GM21737 (cell line): Measurements from ENCODE around the gene TCAP.
"Not testable (repeated sequence)": the region's sequence is repeated elsewhere in the genome, so short reads cannot be mapped to it uniquely, and the experiment has no call there.

ENCODE experiments used
- ATAC-seq: cut with Tn5 transposase; IDR thresholded peaks from one replicate; pipeline ENCODE4 v1.9.1; 2021; ENCODE audit warnings: mild to moderate bottlenecking, moderate library complexity; ENCODE audit not compliant: unreplicated experiment

Gene TCAP

DNA sequence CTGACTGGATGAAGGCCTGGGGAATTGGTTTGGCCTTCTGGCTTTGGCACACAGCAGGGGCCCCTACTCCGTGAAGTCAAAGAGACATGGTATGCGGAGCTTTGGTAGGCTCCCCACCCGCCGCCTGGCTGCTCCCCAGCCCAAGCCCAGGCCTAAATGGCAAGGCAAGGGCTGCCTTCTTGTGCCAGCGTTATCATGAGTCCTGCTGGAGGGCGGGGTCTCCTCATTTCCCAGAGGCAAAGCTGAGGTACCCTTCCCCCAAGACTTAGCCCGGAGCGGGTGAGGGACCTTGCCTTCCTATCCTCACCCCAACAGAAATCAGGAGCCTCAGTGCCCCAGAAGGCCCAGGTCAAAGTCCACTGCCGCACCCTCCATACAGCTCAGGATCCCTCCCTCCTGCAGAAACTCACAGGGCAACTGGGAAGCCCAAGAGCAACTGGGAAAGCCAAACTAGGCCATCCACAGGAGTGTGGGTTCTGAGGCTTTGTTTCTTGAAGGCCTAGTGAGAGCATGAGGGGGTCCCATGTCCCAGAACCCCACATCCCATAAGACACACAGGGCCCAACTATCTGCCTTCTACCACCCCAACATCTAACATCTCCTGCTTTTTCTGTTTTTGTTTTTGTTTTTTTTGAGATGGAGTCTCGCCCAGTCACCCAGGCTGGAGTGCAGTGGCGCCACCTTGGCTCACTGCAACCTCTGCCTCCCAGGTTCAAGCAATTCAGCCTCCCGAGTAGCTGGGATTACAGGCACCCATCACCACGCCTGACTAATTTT is 13.4 kb downstream of the TCAP start:
- ATAC-seq = no peak

DNA sequence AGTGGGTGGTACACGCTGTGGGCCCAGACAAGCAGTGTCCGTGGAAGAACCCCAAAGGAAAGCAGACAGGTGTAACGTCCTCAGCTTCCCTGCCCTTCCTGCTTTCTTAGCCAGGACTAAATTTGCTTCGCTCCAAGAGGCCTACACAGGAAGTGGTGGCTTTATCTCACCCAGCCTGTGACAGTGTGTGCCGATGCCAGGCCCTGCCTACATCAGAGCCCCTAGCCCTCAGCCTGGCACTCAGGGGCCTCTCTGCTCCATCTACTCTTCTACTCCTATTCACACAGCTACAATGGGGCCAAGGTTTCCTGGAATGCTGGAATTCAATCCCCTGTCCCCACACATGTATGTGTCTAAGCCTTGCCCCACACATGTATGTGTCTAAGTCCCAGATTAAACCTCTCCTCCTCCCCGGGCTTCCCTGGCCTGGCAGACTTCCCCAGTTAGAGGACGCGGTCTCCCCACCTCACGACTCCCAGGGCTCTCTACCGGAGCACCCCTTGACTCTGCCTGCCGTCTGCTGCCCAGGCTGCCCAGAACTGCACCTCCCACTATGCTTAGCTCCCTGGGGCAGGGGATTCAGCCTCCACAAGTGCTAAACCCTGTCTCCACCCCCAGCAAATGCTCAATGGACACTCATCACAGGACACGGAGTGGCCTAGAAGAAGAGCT is 14.5 kb downstream of the TCAP start:
- ATAC-seq = no peak

DNA sequence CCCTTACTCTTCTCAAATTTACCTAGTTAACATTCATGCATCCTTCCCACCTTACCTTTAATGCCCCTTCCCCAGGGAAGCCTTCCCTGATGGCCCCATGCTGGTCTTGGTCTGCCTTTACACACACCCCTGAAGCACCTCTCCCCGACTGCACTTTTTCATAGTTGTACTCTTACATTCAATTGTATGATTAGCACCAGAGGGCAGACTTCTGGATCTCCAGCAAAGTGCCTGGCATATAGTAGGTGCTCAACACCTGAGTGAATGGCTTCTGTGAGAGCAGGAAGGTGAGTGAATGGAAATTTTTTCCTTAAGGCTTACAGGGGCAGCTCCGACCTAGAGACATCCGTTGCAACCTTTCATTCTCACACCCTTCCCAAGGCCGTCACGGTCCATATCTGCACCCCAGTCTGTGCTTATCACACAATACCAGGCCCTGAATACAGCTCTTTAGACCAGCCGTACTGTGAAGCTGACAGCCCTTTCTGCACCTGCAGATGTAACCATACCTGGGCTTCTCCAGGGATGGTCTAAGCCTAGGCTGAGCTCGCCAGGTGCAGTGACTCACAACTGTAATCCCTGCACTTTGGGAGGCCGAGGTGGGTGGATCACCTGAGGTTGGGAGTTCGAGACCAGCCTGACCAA is 18.3 kb downstream of the TCAP start:
- no peak for ATAC-seq

DNA sequence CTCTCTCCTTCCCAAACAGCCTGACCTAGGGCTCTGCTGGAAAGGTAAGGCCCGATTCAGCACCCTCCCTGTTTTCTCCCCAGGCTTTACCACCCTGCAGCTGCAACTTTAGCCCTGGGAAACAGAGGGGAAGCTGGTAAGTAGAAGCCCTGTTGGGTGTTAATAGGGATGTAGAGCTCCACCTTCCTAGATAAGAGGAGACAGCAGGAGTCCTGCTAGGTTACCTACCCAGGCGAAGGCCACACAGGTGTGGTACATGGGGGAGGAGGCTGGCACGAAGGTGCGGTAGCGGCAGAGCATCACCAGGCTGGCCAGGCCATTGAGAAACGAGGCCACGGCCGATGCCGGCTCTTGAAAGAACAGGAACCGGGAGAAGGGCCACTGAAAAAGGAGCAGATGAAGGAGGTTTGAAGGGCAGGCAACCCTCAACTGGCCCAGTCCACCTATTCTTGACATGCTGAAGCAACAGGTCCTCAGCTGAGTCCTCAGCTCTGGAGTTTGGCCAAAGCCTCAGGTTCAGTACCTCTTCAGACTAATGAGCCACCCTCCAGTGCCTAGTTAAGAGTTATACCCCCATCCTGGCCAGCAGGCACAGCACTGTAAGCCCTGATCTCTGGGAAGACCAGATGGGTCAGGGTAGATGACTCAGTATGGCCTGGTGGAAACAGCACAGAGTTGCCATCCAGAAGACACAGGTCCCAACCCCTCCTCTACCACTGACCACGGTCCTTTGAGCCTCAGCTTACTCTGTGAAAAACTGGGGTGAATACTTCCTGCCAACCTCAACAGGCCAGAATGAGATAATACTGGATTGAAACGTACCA is 19.4 kb downstream of the TCAP start:
- no peak for ATAC-seq

DNA sequence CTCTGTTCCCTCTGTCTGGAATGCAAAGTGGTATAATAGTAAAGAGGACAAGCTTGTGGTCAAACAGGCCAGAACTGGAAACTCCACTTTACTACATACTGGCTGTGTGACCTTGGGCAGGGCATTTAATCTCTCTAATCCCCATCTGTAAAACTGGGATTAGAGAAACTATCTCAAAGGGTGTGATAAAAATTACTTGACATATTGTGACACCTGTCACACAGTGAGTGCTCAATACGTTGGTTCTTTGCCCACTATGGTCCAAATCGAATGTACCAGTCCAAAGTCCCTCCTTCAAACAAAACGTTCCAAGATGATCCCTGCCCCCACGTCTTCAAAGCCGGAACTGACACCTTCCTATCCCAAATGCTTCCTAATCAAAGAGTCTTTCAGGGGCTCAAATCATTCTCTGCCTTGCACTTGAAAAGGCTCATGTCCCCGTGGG is 22.0 kb downstream of the TCAP start:
- no peak for ATAC-seq

DNA sequence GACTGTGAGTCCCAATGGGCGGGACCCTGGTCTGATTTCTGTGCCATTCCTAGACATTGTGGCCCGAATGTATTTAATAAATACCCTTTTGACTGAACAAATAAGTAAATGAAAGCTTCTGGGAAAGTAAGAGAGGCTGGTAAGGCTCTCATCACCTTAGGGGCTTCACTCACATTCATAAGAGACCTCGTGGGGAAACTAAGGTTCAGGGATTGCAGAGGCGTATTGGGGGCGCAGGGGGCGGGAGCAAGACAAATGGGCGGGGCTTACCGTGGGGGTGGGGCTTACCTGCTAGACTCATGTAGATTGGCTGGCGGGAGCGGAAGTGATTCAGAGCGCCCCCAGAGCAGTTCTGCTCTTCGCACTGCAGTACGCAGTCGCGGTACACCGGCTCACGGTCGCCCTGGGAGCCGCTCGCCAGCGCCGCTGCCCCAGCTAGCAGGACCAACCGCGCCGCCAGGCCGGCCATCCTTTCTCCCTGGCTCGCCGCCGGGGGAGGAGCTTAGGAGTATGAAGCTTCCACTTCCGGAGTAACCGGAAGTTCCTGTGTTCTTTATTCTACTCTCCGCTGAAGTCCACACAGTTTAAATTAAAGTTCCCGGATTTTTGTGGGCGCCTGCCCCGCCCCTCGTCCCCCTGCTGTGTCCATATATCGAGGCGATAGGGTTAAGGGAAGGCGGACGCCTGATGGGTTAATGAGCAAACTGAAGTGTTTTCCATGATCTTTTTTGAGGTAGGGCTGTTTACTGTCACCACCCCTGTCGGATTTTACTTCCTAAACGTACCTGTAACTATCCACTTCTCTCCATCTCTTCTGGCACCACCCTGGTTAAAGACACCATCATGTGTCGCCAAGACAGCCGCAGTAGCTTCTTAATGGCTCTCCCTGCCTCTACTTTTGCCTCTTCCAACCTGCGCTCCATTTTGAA is 22.7 kb downstream of the TCAP start, which contains the start of gene PGAP3:
TSS of gene PGAP3 (minus strand) at position 512 of the 929 bp plus-strand sequence. CDS start at position 469, 43 bp downstream.
- ATAC-seq = peak; percentile 76

DNA sequence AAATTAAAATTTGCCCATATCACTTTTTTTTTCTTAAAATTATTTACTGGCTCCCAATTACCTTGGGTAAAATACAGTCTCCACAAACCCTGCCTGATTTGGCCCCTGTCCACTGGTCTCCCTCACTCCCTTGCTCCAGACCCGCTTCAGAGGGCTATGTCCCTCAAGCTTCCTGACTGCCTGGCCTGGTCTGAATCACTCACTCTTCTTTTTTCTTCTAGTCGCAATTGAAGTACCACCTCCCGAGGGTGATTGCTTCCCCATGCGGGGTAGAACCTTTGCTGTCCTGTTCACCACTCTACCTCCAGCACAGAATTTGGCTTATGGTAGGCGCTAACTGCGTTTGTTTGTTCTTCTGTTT is 23.3 kb downstream of the TCAP start:
- no peak for ATAC-seq

DNA sequence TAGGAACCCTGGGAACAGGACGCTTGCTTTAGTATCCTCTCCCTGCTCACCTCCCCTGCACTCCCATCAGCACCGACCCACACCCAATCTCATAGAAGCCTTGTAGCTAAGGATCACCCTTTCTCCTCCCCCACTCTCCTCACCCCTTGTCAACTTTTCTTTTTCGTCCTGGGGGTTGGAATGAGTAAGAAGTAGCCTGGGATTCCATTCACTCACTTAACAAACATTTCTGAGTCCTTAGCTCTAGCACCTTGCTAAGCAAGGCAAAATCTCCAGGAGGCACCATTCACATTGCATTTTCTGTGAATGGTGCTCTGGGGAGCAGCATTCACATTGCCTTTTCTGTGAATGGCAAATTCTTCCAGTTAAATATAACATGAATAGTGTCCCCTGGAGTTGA is 23.8 kb downstream of the TCAP start:
- ATAC-seq = no peak

DNA sequence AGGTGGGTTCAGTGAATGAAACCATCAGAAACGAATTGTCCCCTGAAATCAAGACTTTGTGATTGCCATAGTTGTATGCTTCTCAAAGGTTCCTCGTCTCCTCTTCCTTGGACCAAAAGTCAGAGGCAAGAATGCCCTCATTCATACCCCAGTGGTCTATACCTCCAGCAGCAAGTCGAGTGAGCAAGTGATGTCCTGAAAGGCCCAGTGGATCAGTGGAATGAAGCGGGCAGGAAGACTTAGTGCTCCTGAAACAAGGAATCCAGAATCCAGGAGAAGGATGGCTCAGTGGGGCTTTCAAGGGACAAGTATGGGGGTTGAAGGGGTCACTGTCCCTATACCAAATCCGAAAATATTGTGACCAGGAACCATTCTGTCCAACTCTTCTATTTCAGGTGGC is 29.4 kb downstream of the TCAP start:
- no peak for ATAC-seq

DNA sequence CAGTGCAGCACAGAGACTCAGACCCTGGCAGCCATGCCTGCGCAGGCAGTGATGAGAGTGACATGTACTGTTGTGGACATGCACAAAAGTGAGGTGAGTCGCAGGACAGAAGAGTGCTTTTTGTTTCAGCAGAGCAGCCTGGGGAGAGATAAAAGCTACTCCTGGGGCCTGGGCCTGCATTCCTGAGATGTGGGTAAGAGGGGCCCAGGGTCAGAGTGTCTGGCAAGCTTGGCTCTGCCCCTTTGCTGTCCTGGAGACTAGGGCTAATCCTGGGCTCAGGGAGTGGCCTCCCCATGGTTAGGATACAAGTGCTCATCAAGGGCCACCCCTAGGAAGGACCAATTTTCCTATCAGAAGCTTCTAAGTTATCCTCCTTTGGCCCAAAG is 29.9 kb downstream of the TCAP start:
- no peak for ATAC-seq

DNA sequence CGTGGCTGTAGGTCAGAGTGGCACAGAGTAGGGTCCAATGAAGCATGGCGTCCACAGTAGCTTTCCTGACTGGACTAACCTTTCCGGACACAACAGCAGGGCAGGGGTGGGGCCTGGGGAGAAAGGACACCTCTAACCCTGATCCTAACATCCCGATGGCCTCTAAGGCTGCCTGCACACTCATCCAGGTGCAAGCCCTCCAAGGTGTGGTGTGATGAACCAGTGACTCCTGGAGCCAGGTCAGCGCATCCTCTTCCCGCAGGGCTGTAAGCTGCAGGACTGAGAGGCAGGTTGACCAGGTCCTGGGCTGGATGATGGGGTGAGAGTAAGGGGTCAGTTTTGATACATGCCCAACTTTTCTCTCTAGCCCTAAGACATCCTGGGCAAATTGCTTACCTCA is 31.6 kb downstream of the TCAP start:
- ATAC-seq = no peak

DNA sequence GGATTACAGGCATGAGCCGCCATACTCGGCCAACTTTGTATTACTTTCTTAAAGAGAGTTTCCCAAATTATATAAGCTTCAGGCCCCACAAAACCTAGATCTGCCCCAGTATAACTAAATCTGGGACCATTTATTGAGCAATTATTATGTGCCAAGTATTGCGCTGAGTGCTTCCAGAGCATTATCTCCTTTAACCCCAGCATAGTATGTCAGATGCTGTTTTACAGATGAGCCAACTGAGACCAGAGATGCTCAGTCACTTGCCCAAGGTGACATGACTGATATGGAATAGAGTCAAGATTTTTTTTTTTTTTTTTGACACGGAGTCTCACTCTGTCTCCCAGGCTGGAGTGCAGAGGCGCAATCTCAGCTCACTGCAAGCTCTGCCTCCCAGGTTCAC is 32.8 kb downstream of the TCAP start:
- ATAC-seq = no peak

DNA sequence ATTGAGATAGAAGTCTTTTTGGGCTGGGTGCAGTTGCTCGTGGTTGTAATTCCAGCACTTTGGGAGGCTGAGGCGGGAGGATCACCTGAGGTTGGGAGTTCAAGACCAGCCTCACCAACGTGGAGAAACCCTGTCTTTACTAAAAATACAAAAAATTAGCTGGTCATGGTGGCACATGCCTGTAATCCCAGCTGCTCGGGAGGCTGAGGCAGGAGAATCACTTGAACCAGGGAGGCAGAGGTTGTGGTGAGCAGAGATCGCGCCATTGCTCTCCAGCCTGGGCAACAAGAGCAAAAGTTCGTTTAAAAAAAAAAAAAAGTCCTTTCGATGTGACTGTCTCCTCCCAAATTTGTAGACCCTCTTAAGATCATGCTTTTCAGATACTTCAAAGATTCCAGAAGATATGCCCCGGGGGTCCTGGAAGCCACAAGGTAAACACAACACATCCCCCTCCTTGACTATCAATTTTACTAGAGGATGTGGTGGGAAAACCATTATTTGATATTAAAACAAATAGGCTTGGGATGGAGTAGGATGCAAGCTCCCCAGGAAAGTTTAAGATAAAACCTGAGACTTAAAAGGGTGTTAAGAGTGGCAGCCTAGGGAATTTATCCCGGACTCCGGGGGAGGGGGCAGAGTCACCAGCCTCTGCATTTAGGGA is 34.1 kb downstream of the TCAP start:
- ATAC-seq = not testable (repeated sequence)

DNA sequence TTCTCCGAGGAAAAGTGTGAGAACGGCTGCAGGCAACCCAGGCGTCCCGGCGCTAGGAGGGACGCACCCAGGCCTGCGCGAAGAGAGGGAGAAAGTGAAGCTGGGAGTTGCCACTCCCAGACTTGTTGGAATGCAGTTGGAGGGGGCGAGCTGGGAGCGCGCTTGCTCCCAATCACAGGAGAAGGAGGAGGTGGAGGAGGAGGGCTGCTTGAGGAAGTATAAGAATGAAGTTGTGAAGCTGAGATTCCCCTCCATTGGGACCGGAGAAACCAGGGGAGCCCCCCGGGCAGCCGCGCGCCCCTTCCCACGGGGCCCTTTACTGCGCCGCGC is 34.6 kb downstream of the TCAP start, which contains the start of gene ERBB2:
TSS of gene ERBB2 (plus strand) at position 247 of the 330 bp plus-strand sequence. CDS start 175 bp downstream, outside the sequence.
- ATAC-seq = no peak

DNA sequence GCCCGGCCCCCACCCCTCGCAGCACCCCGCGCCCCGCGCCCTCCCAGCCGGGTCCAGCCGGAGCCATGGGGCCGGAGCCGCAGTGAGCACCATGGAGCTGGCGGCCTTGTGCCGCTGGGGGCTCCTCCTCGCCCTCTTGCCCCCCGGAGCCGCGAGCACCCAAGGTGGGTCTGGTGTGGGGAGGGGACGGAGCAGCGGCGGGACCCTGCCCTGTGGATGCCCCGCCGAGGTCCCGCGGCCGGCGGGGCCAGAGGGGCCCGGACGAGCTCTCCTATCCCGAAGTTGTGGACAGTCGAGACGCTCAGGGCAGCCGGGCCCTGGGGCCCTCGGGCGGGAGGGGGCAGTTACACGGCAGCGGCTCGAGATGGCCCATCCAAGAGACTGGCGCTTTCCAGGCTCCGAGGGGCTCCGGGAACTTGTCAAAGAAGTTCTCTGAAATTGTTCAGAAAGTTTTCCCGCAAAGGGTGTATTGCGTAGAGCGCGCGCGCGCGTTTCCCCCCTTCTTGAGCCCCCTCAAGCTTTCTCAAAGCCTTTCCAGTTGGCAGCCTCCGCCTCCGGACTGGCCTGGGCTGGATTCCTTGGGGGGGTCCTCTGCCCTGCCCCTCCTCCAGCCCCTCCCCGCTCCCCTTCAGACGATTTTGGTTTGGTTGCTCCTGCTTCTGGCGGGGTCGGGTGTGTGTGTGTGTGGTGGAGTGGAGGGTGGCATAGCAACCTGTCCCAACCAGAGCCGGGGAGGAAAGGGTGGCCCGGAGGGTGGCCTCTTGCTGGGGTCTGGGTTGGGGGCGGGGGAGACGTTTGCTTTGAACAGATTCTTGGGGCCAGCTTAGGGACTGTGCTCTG is 35.2 kb downstream of the TCAP start:
- no peak for ATAC-seq

DNA sequence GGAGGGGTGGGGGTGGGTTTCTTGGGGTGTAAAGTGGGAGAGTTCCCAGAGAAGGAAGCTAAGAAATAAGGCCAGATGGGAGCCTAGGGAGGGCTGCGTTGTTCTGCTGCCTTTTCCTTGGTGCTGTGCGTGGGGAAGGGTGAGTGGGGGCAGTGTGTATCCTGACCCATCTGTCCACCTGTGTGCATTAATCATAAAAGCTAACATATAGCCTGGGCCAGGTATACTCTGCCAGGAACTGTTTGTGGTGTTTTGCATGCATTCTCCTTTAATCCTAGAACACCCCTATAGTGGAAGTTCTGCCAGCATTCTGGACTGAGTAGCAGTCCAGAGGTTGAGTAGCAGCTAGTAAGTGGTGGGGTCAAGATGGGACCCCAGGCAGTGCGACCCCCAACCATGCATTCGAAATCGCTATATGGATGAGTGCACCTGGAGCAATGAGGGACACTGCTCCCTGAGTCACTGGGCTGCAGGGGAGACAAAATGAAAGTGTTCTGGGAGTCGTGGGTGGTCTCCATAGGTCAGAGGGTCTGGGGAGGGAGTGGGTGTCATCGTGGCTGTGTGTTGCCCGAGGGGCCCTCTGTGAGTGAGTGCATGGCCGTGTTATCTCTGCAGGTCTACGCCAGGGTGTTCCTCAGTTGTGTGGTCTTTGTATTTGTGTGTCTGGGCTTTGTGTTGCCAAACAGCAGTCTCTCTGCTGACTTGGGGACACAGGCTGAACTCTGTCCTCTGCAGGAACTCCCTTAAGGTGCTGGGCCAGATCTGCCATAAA is 36.0 kb downstream of the TCAP start:
- ATAC-seq = no peak

DNA sequence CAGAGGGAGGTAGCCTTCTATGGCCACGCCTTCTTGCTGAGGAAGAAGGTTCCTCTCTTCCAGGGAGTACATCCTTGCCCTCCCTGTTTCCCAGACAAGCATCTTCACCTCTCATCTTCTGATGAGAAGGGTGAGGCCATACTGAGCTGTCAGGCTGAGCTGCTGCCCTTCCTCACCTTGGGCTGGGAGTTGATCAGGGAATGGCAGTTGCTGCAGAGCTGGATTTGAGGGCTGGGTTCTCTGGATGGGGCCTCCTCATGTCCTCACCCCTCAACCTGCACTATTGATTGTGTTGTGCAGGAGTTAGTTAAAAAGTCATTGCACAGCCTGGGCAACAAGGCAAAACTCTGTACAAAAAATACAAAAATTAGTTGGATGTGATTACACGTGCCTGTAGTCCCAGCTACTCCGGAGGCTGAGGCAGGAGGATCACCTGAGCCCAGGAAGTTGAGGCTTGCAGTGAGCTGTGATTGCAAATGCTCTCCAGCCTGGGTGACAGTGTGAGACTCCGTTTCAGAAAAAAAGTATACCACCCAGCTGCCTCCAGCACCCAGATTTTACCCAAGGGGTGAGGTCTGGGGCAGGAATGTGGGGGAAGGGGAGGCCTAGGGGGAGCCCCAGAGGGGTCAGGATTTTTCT is 36.8 kb downstream of the TCAP start:
- no peak for ATAC-seq
